GM12891 (cell line): ENCODE measurements around the gene CA12.

Source experiments
- POLR2A ChIP-seq: IDR thresholded peaks from 2 replicates; pipeline ENCODE4 v1.6.1; 2011; ENCODE audit warnings: low read depth, low read length, control low read depth
- POLR2AphosphoS5 ChIP-seq: IDR thresholded peaks from 2 replicates; pipeline ENCODE4 v1.6.1; 2011; ENCODE audit warnings: low read depth, low read length, control low read depth
- SPI1 ChIP-seq: IDR thresholded peaks from 2 replicates; pipeline ENCODE4 v1.6.1; 2011; ENCODE audit warnings: low read depth, low read length, control low read depth

DNA sequence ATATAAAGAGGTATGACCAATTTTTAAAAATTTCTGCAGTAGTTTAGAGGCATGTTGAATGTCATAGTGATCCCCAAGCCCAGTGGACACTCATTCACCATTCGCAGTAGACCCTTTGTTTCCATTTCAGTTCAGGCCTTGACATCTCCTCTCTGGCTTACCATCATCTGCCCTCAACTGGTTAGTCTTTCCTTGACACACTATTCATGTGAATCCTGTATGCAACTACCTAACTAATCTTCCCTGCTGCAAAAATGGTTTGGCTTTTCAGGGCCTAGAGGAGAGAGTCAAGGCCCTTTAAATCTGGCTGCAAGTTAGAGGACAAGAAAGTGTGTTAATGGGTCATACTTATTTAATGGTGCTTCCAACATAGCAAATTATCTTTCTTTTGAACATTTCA is 93.3 kb downstream of the CA12 start:
- no peak for TF ChIP-seq POLR2AphosphoS5
- TF ChIP-seq POLR2A = no peak
- no peak for TF ChIP-seq SPI1
